ENCODE data around the gene MT3. TPM values are rescaled to one million over a fixed set of nuclear protein-coding genes. Genes with fewer than 3 reads are reported as not detected.
A peak's percentile ranks its signal among the peaks of the same experiment; 100 is the strongest.

Gene MT3
- total RNA-seq, 6 experiments from 2014 or later, result 0.62 TPM; not detected in 5

DNA sequence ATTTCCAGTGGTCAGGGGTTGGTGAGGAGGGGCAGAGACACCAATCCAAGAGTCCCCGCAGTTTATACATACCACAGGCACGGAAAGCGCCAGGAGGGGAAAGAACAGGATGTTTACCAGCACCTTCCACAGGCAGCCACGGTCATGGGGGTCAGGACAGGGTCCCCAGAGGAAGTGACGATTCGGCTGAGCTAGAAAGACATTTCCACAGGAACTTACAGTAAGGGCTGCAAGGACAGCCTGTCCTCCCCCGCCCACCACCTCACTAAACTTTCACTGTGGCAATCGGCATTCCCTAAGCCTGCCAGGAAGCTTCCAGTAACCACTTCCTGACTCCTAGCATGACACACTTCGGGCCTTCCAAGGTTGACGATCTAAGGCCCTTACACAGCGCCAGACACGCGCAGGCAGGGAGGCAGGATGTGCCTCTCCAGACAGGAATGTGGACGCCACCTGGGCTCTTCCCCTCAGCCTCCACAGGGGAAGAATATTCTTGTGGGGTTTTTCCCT, 17.8 kb downstream of the MT3 start:
- Histone ChIP-seq H3K27me3 (no peaks in the 10 kb centered on the region), H3K4me3 (peak overlapping the region in 2 of 3 donors; percentile 73 to 84), H3K27ac (peak overlapping the region; percentile 65 to 95 (median 84)), H3K9me3 (no peaks in the 10 kb centered on the region), H3K36me3 (no peaks in the 10 kb centered on the region), H3K4me1 (peaks cover 0 to 30% (median 13%) of the 10 kb centered on the region in 4 donors)
- intact Hi-C loops (cut with DNase I), result loop anchor here in 1 of 2 donors (10.0 kb wide), 1 partner anchor 88 kb away; no protein-coding TSS in a partner anchor
- DNase-seq, result peak; percentile 81 to 89 (median 82)
- ATAC-seq, result peak; percentile 9 to 44 (median 30)
- WGBS (ENCODE audit: insufficient coverage, low coverage, low lambda C conversion rate, missing lambda C conversion rate), result 8% methylated on average over 8 of the region's 14 CpGs
- TF ChIP-seq POLR2A (IDR thresholded peaks at IDR 0.05), result no peak
- TF ChIP-seq, protein P1, sequence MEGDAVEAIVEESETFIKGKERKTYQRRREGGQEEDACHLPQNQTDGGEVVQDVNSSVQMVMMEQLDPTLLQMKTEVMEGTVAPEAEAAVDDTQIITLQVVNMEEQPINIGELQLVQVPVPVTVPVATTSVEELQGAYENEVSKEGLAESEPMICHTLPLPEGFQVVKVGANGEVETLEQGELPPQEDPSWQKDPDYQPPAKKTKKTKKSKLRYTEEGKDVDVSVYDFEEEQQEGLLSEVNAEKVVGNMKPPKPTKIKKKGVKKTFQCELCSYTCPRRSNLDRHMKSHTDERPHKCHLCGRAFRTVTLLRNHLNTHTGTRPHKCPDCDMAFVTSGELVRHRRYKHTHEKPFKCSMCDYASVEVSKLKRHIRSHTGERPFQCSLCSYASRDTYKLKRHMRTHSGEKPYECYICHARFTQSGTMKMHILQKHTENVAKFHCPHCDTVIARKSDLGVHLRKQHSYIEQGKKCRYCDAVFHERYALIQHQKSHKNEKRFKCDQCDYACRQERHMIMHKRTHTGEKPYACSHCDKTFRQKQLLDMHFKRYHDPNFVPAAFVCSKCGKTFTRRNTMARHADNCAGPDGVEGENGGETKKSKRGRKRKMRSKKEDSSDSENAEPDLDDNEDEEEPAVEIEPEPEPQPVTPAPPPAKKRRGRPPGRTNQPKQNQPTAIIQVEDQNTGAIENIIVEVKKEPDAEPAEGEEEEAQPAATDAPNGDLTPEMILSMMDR (IDR thresholded peaks at IDR 0.05), result no peak

DNA sequence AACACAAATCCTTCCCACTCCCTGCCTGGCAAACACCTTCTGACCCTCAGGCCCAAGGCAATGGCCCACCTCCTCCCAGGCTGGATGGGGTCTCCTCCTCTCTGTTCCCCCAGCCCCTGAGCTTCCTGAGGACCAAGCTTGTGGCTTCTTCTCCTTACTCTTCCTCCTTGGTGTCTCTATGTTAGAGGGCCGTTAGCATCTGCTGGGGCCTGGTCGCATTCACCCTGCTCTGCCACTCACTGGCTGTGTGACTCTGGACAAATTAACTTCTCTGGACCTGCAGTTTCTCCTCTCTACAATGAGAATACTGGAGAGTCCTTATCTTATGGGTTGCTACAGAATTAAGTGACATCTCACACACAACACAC, 18.3 kb downstream of the MT3 start:
- WGBS (ENCODE audit: insufficient coverage, low coverage, low lambda C conversion rate, missing lambda C conversion rate), result 6% methylated on average over 2 of the region's 2 CpGs
- H3K4me3 ChIP-seq, result peak overlapping the region; percentile 40 to 84 (median 73)
- peak overlapping the region; percentile 65 to 95 (median 84) for H3K27ac ChIP-seq
- no peaks in the 10 kb centered on the region for H3K9me3 ChIP-seq
- H3K27me3 ChIP-seq, result no peaks in the 10 kb centered on the region
- no peak for DNase-seq
- intact Hi-C loops (cut with DNase I), result loop anchor here in 1 of 2 donors (10.0 kb wide), 1 partner anchor 87 kb away; no protein-coding TSS in a partner anchor
- no peaks in the 10 kb centered on the region for H3K36me3 ChIP-seq
- peaks cover 0 to 35% (median 14%) of the 10 kb centered on the region in 4 donors for H3K4me1 ChIP-seq
- TF ChIP-seq, protein P1 (IDR thresholded peaks at IDR 0.05), result no peak
- no peak for TF ChIP-seq POLR2A (IDR thresholded peaks at IDR 0.05)
- no peak for ATAC-seq

DNA sequence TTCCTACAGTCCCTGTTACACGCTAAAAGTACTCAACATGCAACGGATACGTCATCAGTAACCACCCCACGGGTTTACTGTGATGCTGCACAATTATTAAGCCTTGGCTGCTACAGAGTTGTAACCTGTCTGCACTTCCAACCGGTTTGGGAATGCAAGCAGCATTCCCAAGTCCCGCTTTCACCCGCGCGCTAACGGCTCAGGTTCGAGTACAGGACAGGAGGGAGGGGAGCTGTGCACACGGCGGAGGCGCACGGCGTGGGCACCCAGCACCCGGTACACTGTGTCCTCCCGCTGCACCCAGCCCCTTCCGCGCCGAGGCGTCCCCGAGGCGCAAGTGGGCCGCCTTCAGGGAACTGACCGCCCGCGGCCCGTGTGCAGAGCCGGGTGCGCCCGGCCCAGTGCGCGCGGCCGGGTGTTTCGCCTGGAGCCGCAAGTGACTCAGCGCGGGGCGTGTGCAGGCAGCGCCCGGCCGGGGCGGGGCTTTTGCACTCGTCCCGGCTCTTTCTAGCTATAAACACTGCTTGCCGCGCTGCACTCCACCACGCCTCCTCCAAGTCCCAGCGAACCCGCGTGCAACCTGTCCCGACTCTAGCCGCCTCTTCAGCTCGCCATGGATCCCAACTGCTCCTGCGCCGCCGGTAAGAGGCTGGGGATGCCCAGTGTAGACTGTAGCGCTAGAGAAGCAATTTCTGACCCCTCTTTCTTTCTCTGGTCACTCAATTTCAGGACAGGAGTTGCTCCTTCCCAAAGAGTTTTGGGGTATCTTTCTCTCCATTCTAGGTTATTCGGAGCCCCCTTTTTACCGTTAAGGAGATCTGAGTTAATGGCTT, 18.9 kb downstream of the MT3 start, which contains the start of gene MT2A:
Gene MT2A, plus strand, starts transcription at position 542 of the 833 bp plus-strand sequence. Its CDS starts 72 bp downstream, at position 614.
- DNase-seq, result peak; percentile 97 to 98 (median 97)
- intact Hi-C loops (cut with DNase I), result loop anchor here in 1 of 2 donors (10.0 kb wide), 1 partner anchor 87 kb away; no protein-coding TSS in a partner anchor
- no peaks in the 10 kb centered on the region for H3K9me3 ChIP-seq
- TF ChIP-seq, protein P1 (IDR thresholded peaks at IDR 0.05), result peak in 1 of 4 donors; percentile 8
- peak; percentile 98 for TF ChIP-seq POLR2A (IDR thresholded peaks at IDR 0.05)
- peak; percentile 42 to 72 (median 68) for ATAC-seq
- peak within 1 kb of the TSS; percentile 65 to 95 (median 84) for H3K27ac ChIP-seq
- H3K4me3 ChIP-seq, result peak within 1 kb of the TSS; percentile 40 to 84 (median 73)
- H3K27me3 ChIP-seq, result no peaks in the 10 kb centered on the region
- WGBS (ENCODE audit: insufficient coverage, low coverage, low lambda C conversion rate, missing lambda C conversion rate), result 2% methylated on average over 49 of the region's 62 CpGs
- H3K4me1 ChIP-seq, result peaks cover 0 to 35% (median 14%) of the 10 kb centered on the region in 4 donors
- no peaks in the 10 kb centered on the region for H3K36me3 ChIP-seq

DNA sequence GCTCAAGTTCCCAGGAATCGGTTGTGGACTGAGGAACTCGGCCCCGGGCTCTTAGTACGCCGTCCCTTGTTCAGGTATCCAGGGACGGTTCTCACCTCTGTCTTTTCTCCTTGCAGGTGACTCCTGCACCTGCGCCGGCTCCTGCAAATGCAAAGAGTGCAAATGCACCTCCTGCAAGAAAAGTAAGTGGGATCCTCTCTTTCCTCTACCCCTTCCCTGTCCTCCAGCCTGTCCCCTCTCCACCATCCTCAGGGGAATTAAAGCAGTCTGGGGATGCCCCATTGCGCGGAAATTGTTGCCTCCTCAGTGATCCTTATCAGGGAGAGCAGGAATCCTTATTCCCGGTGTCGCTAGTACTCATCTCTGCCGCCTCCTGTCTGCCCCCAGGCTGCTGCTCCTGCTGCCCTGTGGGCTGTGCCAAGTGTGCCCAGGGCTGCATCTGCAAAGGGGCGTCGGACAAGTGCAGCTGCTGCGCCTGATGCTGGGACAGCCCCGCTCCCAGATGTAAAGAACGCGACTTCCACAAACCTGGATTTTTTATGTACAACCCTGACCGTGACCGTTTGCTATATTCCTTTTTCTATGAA, 19.6 kb downstream of the MT3 start:
- peaks cover 0 to 35% (median 14%) of the 10 kb centered on the region in 4 donors for H3K4me1 ChIP-seq

More for the DNA sequence above, 19.6 kb downstream of the MT3 start:
- Histone ChIP-seq H3K4me3 (peak overlapping the region; percentile 40 to 84 (median 73)), H3K27me3 (no peaks in the 10 kb centered on the region), H3K9me3 (no peaks in the 10 kb centered on the region), H3K27ac (peak overlapping the region; percentile 65 to 95 (median 84)), H3K36me3 (no peaks in the 10 kb centered on the region)
- intact Hi-C loops (cut with DNase I), result loop anchor here in 1 of 2 donors (10.0 kb wide), 1 partner anchor 86 kb away; no protein-coding TSS in a partner anchor
- DNase-seq (peak in 1 of 3 donors; percentile 67), ATAC-seq (peak in 1 of 4 donors; percentile 0)
- TF ChIP-seq, protein P1 (IDR thresholded peaks at IDR 0.05), result no peak
- TF ChIP-seq POLR2A (IDR thresholded peaks at IDR 0.05), result no peak
- 0% methylated on average over 21 of the region's 21 CpGs for WGBS (ENCODE audit: insufficient coverage, low coverage, low lambda C conversion rate, missing lambda C conversion rate)

Data from right lobe of liver (tissue), 6 donors.